ENCODE results near the gene JUP. TPM values are rescaled to one million over a fixed set of nuclear protein-coding genes. Genes with fewer than 3 reads are reported as not detected.
A peak's percentile ranks its signal among the peaks of the same experiment; 100 is the strongest.

JUP gene
- total RNA-seq, 1 donor from 2014 or later, result 0.14 TPM

GRCh38 chr17:41738077-41738800, 48.3 kb downstream of the JUP start:
- intact Hi-C loops (cut with micrococcal nuclease), result loop anchor here (1.0 to 5.0 kb wide), 3 partner anchors 49 to 147 kb away; partner anchors contain the start of gene JUP
- Mint-ChIP-seq H3K4me1 (peaks cover 11% of the 10 kb centered on the region), H3K27ac (peak overlapping the region; percentile 71), H3K4me3 (no peak overlapping the region), H3K9me3 (no peaks in the 10 kb centered on the region), H3K27me3 (peaks cover 25% of the 10 kb centered on the region), H3K36me3 (ENCODE audit: low read depth) (no peaks in the 10 kb centered on the region)
- DNase-seq, result peak; percentile 94

- intact Hi-C loops (cut with micrococcal nuclease), result loop anchor here (1.0 to 5.0 kb wide), 3 partner anchors 50 to 148 kb away; partner anchors contain the start of gene JUP
- Mint-ChIP-seq H3K27ac (peak overlapping the region; percentile 71), H3K36me3 (ENCODE audit: low read depth) (no peaks in the 10 kb centered on the region), H3K27me3 (peaks cover 30% of the 10 kb centered on the region), H3K9me3 (no peaks in the 10 kb centered on the region), H3K4me3 (no peak overlapping the region), H3K4me1 (peaks cover 11% of the 10 kb centered on the region)
- DNase-seq, result no peak
Measured at GRCh38 chr17:41737680-41738023, 48.9 kb downstream of the JUP start.

DNA sequence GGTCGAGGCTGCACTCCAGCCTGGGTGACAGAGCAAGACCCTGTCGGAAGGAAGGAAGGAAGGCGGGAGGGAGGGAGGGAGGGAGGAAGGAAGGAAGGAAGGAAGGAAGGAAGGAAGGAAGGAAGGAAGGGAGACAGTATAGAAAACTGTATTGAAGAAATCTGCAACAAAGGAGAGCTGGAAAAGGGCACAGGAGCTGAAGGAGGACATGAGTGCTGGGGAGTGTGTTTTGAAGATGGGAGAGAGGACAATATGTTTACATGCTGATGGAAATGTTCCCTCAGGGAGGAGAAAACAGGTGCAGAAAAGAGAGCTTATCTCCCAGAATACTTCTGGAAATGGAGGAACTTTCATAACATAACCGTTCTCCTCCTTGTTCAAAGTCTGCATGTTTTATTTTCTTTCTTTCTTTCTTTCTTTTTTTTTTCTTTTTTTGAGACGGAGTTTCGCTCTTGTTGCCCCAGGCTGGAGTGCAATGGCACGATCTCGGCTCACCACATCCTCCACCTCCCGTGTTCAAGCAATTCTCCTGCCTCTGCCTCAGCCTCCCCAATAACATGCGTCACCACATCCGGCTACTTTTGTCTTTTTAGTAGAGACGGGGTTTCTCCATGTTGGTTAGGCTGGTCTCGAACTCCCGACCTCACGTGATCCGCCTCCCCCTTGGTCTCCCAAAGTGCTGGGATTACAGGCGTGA, 49.4 kb downstream of the JUP start:
- Mint-ChIP-seq H3K27me3 (peaks cover 35% of the 10 kb centered on the region), H3K27ac (no peak overlapping the region), H3K4me3 (no peak overlapping the region), H3K9me3 (no peaks in the 10 kb centered on the region), H3K36me3 (ENCODE audit: low read depth) (no peaks in the 10 kb centered on the region), H3K4me1 (peaks cover 11% of the 10 kb centered on the region)
- intact Hi-C loops (cut with micrococcal nuclease), result loop anchor here (5.0 kb wide), 1 partner anchor 50 kb away; the partner anchor contains the start of gene JUP
- no peak for DNase-seq

DNA sequence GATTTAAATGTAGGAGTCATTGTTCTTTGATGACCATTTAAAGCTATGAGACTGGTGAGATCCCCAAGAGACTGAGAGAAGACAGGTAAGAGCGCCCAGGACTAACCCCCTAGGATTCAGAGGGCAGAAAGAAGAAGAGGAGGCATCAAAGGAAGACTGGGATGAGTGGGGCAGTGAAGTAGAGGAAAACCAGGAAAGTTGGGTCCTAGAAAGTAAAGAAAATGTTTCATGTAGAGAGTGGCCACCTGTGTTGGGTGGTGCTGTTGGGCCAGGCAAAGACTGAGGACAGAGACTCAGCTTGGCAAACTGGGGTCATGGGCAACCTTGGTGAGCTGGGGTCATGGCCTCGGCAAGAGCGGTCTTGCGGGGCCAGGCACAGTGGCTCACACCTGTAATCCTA, 50.8 kb downstream of the JUP start:
- Mint-ChIP-seq H3K27ac (no peak overlapping the region), H3K4me1 (peaks cover 11% of the 10 kb centered on the region), H3K9me3 (no peaks in the 10 kb centered on the region), H3K4me3 (no peak overlapping the region), H3K27me3 (peaks cover 47% of the 10 kb centered on the region), H3K36me3 (ENCODE audit: low read depth) (no peaks in the 10 kb centered on the region)
- DNase-seq, result no peak
- intact Hi-C loops (cut with micrococcal nuclease), result loop anchor here (5.0 kb wide), 1 partner anchor 52 kb away; the partner anchor contains the start of gene JUP

GRCh38 chr17:41734949-41735313, 51.6 kb downstream of the JUP start:
- Mint-ChIP-seq H3K4me3 (peak overlapping the region; percentile 52), H3K27me3 (peaks cover 50% of the 10 kb centered on the region), H3K27ac (no peak overlapping the region), H3K4me1 (peaks cover 11% of the 10 kb centered on the region), H3K9me3 (no peaks in the 10 kb centered on the region), H3K36me3 (ENCODE audit: low read depth) (no peaks in the 10 kb centered on the region)
- DNase-seq, result no peak
- intact Hi-C loops (cut with micrococcal nuclease), result loop anchor here (5.0 kb wide), 1 partner anchor 52 kb away; the partner anchor contains the start of gene JUP

DNA sequence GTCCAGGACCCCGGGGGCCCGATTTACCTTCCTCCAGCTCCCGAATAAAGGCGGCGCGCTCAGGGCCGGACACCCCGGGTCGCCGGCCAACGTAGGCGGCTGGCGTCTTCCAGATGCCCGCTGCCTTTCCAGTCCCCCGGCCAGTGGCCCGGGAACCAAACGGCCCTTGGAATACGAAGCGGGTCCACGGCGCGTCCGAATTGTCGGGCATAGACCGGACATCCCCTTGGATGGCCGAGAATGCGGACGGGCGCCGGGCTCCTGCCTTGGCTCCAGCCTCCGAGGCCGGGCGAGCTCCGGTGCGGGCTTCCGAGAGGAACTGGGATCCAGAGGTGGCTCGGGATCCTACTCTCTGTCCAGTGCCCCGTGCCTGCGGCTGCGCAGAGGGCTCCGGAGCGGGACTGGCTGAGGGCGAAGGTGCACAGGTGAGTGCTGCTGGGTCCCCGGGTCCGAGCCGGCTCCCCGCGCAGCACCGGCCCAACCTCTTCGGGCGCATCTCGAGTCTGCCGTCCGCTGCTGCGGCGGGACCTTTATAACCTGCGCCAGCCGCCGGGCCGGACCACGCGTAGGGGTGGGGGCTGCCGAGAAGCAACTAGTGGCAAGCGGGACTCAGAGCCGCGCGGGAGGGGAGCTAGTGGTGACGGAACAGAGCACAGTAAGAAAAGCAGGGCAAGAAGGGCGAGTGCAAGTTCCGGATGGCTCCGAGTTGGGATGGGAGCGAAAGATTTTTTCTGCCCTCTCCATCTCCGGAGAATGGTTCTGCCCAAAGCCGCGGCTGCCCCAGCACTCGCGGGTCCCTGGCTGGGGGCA, 52.2 kb downstream of the JUP start, which contains the start of gene HAP1:
TSS of gene HAP1 (minus strand) at position 505 of the 810 bp plus-strand sequence. CDS start at position 496, 9 bp downstream.
- intact Hi-C loops (cut with micrococcal nuclease), result no loop called here
- peak; percentile 72 for DNase-seq
- no peak within 1 kb of the TSS for H3K27ac Mint-ChIP-seq
- H3K4me3 Mint-ChIP-seq, result peak within 1 kb of the TSS; percentile 55
- H3K27me3 Mint-ChIP-seq, result peaks cover 52% of the 10 kb centered on the region
- H3K4me1 Mint-ChIP-seq, result peaks cover 11% of the 10 kb centered on the region
- no peaks in the 10 kb centered on the region for H3K9me3 Mint-ChIP-seq
- H3K36me3 Mint-ChIP-seq (ENCODE audit: low read depth), result no peaks in the 10 kb centered on the region

DNA sequence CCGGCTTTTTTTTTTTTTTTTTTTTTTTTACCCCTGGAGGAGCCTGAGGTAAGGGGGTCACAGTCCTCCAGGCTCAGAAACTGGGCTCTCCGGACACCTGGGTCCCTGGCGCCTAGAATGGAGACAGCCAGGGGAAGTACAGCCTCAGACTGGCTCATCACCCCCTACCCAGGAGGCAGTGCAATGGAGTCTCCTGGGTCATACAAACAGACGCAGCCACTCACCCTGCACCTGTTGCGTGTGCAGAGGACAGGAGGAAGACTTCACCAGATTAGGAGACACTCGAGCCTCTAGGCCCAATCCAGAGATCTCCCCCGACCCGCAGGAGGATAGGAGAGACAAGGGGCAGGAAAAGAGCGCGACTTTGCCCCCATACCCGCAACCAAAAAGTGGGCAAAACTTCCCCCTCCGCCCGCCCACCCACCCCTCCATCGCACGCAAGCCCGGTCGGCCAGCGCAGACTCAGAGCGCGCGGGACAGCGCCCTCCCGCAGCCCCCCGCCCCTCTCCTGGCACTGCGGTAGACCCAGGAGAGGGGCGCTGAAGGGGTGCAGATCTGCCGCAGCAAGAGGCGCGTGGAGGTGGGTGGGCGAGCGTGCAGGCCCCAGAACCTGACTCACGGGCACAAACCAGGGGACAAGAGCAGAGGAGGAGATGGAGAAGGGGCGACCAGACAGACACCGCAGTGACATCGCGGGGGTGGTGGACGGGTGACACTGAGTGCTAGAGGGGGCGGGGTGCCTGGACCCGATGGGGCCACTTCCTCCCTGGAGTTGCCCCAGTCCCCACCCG, 53.0 kb downstream of the JUP start:
- H3K4me3 Mint-ChIP-seq, result peak overlapping the region; percentile 35
- peaks cover 52% of the 10 kb centered on the region for H3K27me3 Mint-ChIP-seq
- H3K9me3 Mint-ChIP-seq, result no peaks in the 10 kb centered on the region
- H3K27ac Mint-ChIP-seq, result no peak overlapping the region
- intact Hi-C loops (cut with micrococcal nuclease), result no loop called here
- no peak for DNase-seq
- H3K36me3 Mint-ChIP-seq (ENCODE audit: low read depth), result no peaks in the 10 kb centered on the region
- H3K4me1 Mint-ChIP-seq, result peaks cover 11% of the 10 kb centered on the region

GRCh38 chr17:41731836-41732235, 54.7 kb downstream of the JUP start:
- peaks cover 48% of the 10 kb centered on the region for H3K27me3 Mint-ChIP-seq
- no peaks in the 10 kb centered on the region for H3K36me3 Mint-ChIP-seq (ENCODE audit: low read depth)
- intact Hi-C loops (cut with micrococcal nuclease), result no loop called here
- H3K9me3 Mint-ChIP-seq, result no peaks in the 10 kb centered on the region
- no peak for DNase-seq
- H3K4me3 Mint-ChIP-seq, result no peak overlapping the region
- H3K27ac Mint-ChIP-seq, result no peak overlapping the region
- peaks cover 6% of the 10 kb centered on the region for H3K4me1 Mint-ChIP-seq

GRCh38 chr17:41730479-41730878, 56.0 kb downstream of the JUP start:
- DNase-seq, result no peak
- Mint-ChIP-seq H3K4me1 (peaks cover 6% of the 10 kb centered on the region), H3K27me3 (peaks cover 35% of the 10 kb centered on the region), H3K9me3 (no peaks in the 10 kb centered on the region), H3K27ac (no peak overlapping the region), H3K4me3 (no peak overlapping the region), H3K36me3 (ENCODE audit: low read depth) (no peaks in the 10 kb centered on the region)
- intact Hi-C loops (cut with micrococcal nuclease), result no loop called here

DNA sequence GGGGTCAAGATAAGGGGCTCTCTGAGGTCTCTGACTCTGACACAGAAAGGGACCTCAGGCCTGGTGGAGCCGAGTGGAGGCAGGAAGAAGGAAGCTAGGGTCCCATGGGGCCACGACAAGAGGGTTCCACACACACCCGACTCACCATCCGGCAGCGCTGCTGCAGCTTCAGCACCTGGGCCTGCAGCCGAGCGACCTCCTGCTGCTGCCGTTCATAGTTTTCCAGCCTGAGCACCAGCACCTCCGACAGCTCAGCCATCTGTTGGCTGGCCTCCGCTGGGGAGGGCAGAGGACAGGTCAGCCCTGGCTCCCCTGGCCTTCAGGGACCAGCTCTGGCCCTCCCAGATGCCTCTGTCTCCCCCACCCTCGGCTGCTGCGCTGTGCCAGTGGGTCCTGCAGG, 58.5 kb downstream of the JUP start:
- H3K36me3 Mint-ChIP-seq (ENCODE audit: low read depth), result no peaks in the 10 kb centered on the region
- H3K4me1 Mint-ChIP-seq, result no peaks in the 10 kb centered on the region
- no peak overlapping the region for H3K4me3 Mint-ChIP-seq
- no peak for DNase-seq
- H3K9me3 Mint-ChIP-seq, result no peaks in the 10 kb centered on the region
- H3K27me3 Mint-ChIP-seq, result peaks cover 27% of the 10 kb centered on the region
- intact Hi-C loops (cut with micrococcal nuclease), result no loop called here
- H3K27ac Mint-ChIP-seq, result no peak overlapping the region

DNA sequence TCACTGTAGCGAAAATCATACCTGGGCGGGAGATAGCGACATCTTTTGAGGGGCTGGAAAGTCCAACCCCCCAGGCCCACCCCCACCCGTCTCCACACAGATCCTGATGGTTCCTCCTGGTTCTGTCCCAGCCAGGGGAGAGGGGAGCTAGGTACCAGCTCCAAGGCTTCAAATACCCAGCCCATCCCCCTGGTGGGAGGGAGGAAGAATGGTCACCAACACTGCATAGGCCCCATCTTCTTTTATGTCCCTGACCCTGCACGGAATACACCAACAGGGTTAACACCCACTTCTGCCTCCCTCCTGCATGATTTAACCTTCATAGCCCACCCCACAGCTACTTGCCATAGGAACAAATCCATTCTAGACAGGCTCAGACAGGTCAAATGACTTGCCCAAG, 61.4 kb downstream of the JUP start:
- Mint-ChIP-seq H3K4me3 (no peak overlapping the region), H3K9me3 (no peaks in the 10 kb centered on the region), H3K27me3 (peaks cover 7% of the 10 kb centered on the region), H3K4me1 (no peaks in the 10 kb centered on the region), H3K36me3 (ENCODE audit: low read depth) (no peaks in the 10 kb centered on the region), H3K27ac (no peak overlapping the region)
- DNase-seq, result no peak
- intact Hi-C loops (cut with micrococcal nuclease), result no loop called here

DNA sequence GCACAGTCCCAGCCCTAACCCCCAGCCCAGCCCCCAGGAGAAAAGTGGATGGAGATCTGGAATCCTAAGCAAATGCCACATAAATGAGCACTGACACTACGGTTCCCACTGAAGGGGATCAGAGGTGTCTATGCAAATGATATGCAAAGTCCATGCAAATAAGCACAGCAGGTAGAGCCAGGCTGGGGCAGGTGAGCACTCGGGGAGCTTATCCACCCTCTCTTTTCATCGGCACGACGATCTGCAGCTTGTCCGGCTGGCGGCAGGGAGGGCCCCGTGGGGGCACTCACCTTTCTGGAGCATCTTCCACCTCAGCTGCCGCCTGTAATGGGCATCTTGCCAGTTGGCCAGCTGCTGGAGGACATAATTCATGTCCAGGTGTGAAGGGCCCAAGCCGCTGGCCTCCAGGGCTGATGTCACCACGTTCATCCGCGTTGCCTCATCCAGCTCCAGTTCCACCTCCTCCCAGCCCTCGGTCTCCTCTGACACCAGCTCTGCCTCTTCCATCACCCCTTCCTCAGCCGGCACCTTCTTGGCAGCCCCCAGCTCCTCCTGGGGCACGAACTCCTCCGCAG, 61.9 kb downstream of the JUP start:
- H3K27ac Mint-ChIP-seq, result no peak overlapping the region
- H3K4me1 Mint-ChIP-seq, result no peaks in the 10 kb centered on the region
- no peaks in the 10 kb centered on the region for H3K36me3 Mint-ChIP-seq (ENCODE audit: low read depth)
- no peaks in the 10 kb centered on the region for H3K9me3 Mint-ChIP-seq
- peaks cover 5% of the 10 kb centered on the region for H3K27me3 Mint-ChIP-seq
- no peak overlapping the region for H3K4me3 Mint-ChIP-seq
- DNase-seq, result no peak
- intact Hi-C loops (cut with micrococcal nuclease), result no loop called here

Data from activated CD4-positive, alpha-beta T cell treated with anti-CD3 and anti-CD28 coated beads, Interleukin-2, amount 10 ng/mL, durations not matched to agents 24 days and 14 days (primary cell).